Mammary epithelial cell (primary cell): Measurements from ENCODE around the gene MAFF.

Experiments
- CTCF ChIP-seq, 2 donors: IDR thresholded peaks in 1 of 2; conservative IDR thresholded peaks in 1 of 2; 2 replicates each; pipeline ENCODE4 v1.5.1; 2011 to 2012; ENCODE audit warnings: inconsistent platforms in 2 of 2, low read length in 2 of 2, mild to moderate bottlenecking in 2 of 2, control low read depth in 1 of 2, low read depth in 1 of 2; ENCODE audit not compliant: insufficient read depth in 1 of 2; ENCODE audit errors: extremely low read depth in 1 of 2
- EZH2 ChIP-seq: IDR thresholded peaks from 2 replicates; pipeline ENCODE4 v1.6.1; 2012; ENCODE audit warnings: low read length, inconsistent platforms, borderline replicate concordance

- TF ChIP-seq CTCF (conservative IDR thresholded peaks at IDR 0.05 in 1 of 2, IDR thresholded peaks at IDR 0.05 in 1 of 2; ENCODE audit: extremely low read depth in 1 of 2, insufficient read depth in 1 of 2, low read depth in 1 of 2, low read length in 2 of 2): no peak
- no peak for TF ChIP-seq EZH2
Observed at GRCh38 chr22:38167988-38168407, 33.8 kb upstream of the MAFF start.
